ENCODE results near the gene TANC1.
A peak's percentile ranks its signal among the peaks of the same experiment; 100 is the strongest.

Gene TANC1

DNA sequence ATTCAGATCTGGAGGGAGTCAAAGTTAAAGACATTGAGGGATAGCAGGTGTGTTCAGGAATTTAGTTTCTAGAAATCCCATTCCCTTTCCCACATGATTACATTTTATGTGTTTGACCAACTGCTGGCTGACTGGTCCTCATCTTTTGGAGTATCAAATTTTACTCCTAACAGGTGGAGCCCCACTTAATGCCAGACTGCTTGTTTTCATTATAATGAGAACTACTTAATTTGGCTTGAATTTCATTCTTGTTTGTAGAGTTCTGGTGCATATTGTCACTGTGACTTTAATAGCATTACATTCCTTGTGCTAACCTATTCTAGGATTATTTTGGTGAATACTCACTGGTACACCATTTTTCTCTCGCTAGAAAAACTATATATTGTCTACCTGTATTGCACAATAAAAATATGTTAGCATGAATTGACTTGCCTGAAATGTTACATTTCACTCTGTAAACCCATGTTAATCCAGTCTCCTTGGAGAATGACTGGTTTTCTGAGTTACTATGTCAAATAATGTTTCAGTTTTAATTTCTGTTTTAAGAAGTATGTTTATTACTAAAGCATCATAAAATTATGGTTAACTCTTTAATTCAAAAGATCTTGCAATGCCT, 98.2 kb downstream of the TANC1 start:
- no peak for DNase-seq

DNA sequence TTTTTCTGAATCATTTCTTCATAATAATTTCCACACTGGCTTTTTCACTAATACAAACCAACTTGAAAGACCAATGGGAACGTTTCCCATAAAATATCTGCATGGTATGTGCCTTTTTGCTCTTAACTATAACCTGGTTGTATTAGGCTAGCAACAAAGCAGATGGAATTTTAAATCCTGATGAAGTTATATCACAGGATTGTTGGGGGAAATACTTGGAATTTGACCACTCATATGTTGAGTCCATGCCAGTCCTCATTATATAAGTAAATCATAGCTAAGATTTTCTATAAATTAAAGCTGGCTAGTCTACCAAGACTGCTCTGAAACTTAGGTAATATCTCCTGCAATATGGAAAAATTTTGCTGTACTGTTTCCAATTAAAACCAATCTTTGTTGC, 99.5 kb downstream of the TANC1 start:
- DNase-seq = no peak

DNA sequence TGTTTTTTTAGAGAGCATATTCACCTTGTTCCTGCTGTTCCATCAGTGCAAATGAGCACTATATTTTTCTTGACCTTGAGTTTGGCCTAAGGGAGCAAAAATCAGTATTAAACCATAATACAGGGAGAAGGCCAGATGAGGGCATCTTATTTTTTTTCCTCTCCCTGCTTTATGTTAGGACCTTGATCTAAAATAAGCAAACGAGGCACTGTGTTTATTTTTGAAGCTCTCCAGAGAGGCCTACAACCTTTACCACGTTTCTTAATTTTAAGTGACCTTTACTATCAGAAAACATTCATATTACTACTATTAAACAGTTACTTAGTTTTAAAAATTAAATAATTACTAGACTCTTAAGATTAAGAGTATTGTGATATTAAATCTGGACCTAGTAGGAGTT, 100.8 kb downstream of the TANC1 start:
- DNase-seq = no peak

DNA sequence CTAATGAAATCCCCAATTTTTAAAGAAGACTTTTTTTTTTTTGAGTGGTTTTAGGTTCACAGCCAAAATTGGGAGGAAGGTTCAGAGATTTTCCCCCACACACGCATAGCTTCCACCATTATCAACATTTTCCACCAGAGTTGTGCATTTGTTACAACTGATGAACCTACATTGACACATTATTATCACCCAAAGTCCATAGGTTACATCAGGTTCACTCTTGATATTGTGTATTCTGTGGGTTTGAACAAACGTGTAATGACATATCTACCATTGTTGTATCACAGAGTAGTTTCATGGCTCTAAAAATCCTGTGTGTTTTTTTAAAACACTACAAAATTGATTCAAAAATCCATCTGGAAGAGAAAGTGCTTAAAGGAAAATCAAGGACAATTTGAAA, 101.8 kb downstream of the TANC1 start:
- DNase-seq = no peak

DNA sequence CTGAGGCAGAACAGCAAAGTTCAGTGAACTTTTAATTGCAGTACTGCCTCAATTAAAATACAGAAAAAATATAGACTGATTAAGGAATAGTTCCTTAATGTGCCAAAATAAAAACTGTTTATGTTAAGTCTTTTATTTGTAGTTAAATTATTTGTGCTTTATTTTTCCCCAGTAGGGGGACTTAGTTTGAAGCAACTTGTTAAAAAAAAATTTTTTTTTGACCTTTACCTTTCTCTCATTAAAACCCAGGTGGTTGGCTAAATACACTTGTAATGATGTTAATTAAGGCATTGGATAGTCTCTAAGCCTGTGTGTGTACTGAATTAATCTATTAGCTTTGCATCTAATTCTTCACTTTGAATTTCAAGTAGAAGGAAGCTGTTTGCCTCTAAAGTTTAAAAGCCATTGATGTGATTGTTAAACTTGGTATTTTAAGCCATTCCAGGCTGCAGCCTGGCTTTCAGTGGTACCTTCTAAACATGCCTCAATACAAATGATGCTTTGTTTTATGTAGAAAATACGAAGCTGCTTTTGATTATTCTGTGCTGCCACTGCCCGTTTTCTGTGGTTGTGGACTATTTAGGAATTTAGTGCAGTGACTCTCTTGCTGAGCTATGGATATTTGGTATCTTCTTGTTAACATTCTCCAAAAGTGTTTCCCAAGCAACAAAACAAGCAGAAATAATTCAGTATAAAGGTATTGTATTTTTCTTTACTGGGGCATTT, 102.9 kb downstream of the TANC1 start:
- no peak for DNase-seq

DNA sequence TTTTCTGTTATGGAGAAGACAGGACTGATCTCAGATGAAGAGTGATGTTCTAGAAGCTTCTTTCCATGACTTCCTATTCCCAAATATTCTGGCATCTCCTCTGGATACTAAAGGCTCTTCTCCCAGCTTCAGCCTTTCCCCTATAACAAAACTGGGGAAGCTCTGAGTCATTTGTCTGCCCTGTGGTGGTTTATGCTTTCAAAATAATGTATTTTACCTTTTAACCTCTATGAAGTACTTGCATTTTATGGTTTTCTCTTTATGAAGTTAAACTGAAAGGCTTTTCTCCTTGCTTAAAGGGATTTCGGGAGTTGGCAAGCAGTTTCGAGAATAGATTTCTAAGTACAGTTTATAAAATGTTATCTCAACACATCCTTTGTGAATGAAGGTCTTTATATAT, 104.4 kb downstream of the TANC1 start:
- no peak for DNase-seq

DNA sequence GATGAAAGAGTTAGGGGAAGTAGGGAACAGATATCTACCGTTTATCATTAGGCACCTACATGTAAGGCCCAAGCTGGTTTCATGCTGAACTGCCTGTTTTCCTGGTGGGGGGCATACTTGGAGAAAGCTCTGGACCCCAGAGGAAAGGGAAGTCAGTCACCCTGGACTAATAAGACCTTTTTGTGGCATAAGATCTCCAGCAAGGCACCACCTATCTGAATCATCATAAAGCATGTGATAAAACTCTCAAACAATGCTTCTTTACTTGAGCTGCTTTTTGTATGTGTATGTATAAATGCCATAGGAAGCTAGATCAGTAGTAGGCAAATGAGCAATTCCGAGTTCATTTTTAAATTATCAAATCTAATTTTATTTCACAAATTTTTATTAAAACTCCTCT, 104.8 kb downstream of the TANC1 start:
- DNase-seq = no peak

DNA sequence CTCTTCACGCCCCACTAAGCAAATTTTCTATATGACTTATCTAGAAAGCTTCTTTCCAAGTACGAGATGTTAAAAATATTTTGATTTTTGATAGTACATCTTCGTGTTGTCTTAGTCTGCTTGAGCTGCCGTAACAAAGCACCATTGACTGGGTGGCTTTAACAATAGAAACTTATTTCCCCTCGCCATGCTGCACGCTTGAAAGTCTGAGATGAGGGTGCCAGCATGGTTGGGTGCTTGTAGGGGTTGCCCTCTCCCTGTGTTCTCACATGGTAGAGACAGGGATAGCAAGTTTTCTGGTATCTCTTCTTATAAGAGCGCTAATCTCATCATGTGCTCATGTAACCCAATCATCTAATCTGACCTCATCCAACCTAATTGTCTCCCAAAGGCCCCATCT, 106.2 kb downstream of the TANC1 start:
- no peak for DNase-seq

DNA sequence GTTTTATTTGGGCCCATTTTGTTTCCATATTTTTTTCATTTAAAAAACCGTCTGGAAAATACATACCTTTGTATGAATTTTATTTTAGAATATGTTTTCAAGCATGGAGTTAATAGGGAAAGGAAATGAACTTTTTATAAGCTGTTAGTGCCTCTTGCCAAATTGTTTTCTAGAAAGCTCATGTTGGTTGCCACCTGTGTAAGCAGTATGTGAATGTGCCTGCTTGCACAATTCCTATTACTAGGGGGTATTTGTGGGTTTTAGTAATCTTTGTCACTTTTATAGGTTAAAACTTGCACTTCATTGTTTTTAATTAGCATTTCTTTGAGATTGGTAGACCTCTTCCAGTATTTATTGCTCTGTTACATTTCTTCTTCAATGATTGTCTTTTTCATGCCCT, 107.3 kb downstream of the TANC1 start:
- no peak for DNase-seq

DNA sequence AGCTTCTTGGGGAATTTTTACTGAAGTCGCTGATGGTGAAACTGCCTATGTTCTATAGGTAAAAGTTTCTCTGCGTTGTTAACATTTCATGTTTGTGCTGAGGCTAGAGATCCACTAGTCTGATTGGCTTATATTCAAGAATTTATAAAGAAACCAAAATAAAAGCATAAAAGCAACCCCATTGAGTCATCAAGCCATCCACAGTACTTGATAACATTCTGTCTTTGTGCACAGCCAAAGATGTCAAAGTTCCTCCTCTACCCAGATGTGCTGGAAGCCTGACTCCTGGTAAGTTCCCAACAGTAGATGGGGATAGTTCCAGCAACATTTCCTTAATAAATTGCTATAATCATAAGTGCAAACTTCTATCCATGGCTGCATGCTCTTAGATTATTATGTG, 107.8 kb downstream of the TANC1 start:
- DNase-seq = no peak

DNA sequence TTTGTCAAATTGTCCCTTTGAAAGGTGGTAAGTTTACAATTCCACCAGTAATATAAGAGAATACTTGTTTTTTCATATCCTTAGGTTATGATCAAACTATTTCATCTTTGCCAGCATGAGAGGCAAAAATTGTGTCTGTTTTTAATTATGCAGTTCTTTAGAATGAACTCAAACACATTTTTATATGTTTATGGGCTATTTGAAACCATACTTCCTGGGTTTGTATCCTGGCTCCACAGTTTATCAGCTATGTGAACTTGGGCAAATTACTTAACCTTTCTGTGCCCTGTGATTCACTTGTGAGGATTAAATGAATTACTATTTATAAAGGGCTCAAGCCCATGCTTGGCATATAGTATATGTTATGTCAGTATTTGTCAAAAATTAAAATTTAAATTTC, 109.4 kb downstream of the TANC1 start:
- no peak for DNase-seq

DNA sequence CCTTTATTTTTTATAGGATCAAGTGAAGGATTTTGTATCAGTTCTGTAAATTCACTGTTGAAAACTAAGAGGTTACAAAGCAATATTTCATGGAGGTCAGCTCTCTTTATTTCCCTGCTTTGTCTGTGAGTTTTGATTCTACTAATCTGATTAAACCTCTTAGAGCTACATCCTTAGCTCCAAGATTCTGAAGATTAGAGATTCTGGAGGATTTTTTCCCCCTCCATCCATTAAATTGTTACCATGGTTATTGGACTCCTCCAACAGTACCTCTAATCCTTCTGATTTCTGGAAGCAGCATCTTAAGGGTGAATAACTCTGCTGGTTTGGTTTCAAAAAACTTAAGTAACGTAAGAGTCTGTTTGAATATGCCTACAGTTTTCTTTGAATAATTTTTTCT, 110.0 kb downstream of the TANC1 start:
- no peak for DNase-seq

DNA sequence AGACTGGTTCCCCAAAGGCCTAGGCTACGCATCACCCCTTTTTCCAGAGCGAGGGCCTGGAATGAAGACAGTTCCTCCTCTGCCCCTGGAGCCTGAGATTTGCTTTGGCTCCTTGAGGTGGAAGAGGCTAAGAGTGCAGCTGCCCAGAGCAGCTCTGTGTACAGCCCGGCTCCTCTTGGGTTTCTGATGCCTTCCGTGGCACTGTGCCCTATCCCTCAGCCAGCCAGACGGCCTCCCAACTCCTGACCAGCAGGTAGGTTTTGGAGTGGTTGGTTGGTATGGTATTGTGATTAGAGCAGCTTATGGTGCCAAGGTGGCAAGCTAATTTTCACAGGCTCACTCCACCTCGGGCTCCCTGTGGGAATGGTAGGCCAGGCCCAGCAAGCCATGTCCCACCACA, 112.2 kb downstream of the TANC1 start:
- no peak for DNase-seq

DNA sequence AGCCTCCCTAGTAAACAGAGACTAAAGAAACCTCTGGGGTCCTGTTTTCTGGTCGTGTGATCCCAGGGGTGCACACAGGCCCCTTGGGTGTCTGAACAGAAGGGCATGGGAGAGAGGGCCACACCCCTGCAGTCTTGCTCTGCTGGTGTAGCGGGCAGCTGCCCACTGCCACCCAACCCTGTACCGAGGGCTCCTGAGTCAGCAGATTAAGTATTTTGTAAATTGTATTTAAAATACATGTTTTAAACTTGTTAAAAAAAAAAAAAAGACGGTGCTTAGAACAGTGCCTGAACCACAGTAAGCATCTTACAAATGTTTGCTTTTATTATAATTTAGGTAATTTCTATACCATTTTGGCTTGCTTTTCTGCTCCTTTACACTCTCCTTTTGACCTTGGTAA, 113.7 kb downstream of the TANC1 start:
- DNase-seq = no peak

DNA sequence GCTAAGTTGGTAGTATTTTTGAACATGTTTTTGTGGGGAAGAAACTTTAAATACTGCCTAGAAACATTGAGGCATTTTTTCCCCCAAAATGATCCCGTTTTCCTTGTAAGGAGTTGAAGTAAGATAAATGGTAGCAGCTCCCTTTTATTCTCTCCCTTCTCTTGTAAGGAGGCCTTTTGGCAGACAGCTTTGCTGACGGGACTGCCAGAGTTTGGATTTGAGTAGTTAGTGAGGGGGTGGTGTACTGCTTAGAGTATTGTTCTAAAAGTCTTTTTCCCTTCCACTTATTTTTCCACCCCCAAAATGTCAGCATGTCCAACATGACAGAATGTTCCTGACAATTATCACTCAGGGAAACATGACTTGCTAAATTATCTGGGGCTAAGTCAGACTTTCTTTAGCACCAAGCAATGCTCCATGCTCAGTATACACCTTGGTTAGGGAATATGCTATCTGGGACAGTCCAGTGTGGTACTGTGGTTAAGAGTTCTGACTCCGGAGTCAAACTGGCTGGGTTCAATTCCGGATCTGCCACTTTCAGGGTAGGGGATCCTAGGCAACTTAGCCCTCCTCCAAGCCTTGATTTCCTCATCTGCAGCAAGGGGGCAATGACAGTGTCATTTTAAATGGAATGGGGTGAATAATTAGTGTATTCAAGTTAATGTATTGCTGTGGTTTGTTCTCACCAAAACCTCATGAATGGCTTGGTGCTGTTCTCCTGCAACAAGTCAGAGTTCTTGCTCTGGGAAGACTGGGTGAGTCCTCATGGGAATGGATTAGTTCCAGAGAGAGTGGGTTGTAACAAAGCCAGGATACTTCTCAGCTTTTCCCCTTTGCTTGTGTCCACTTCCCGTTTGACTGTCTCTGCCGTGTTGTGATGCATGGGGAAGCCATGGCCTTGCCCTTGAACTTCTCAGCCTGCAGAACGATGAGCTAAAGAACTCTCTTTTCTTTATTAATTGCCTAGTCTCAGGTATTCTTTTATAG, 116.2 kb downstream of the TANC1 start:
- no peak for DNase-seq

DNA sequence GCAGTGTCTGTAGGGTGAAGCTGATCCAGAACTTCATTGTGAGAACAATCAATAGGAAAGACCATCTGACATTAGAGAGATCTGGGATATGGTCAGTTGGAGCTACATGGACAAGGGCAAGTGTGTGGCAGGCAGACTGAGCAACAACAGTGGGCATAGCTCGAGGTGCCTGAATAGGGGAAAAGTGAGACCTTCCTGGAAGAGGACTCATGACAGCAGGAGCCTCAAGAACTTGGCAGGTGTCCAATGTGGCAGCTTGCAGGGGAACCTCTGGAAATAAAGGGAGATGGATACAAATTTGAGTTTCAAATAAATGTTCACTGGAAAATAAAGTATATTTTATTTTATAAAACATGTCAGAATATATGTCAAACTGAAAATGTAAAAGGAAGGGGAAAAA, 117.9 kb downstream of the TANC1 start:
- no peak for DNase-seq

DNA sequence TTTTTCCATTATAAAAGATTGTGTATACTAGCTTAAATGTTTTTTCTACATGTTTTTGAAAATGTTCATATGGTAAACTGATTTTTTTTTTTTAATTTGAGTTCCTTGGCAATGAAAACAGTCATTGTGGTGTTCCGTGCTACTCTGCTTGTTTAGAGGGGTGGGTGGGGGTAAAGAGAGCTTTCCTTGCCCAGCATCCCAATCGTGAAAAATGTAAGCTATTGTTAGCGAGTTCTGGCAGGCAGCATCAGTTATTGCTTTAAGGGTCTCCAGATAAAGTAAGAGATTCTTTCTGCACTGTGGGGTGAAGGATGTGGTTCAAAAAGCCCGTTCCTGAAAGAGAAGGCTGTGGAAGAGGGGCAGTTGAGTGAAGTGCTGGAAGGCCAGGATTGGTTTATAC, 118.4 kb downstream of the TANC1 start:
- DNase-seq = no peak

DNA sequence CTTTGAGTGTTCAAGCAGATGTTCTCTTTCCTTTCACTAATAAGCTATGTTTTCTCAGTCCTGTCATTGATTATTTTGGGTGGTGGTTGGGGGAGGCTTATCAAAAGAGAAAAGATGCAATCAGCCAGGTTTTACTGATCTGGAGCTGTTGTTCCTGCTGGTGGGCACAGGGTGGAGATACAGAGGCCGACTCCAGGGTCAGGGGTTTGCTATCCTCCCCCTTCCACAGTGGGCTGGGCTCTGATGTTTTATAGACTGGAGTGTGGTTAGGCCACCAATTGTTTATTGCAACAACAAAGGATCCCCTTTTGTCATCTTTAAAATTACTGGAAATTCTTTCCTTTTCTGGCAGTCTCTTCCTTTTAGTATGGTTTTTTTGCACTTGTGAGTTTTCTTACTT, 120.5 kb downstream of the TANC1 start:
- no peak for DNase-seq

DNA sequence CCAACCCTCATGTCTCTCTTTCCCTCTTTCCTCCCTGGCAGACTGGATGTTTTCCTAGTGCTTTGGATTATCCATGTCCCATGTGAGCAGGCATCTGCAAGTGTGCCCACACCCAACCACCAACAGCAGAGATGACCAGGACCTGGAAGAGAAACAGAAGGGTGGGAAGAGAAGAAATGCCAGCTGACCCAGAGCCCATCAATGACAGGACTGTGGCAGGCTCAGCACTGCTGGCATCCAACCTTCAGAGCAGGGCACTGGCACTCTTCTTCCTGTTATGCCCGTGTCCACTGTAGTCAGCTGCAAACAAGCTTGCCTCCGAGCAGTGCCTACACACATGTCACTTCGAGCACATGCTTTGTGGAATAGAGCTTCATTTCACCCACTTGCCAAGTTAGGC, 121.1 kb downstream of the TANC1 start:
- no peak for DNase-seq

DNA sequence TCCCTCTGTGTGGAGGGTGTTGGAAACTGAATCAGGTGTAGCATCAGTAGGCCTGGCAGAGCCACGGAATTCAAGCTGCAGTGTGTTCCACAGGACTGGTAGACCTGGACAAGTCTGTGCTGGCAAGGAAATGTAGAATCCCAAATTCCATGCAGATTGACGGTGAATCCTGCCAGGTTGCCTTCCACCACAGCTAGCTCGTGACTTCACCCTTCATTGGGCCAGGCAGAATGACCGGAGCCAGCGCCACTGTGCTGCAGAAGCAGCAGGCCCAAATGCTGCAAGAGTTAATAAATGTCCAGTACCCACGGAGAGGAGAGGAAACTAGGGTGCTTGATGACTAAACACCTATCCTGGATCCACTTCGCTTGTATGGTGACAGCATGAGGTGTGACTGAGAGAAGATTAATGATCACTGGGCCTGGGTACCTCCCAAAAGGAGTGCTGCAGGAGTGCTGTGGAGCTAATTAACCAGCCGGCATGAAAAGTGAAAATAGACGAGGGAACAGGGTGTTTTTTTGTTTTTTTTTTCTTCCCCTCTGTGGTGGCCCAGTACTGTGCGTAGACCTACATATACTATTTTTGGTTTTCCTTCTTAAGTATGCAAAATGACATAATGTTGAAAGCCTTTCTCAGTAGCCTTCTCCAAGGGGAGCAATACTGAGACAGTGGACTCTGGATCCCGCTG, 122.2 kb downstream of the TANC1 start:
- DNase-seq = no peak

DNA sequence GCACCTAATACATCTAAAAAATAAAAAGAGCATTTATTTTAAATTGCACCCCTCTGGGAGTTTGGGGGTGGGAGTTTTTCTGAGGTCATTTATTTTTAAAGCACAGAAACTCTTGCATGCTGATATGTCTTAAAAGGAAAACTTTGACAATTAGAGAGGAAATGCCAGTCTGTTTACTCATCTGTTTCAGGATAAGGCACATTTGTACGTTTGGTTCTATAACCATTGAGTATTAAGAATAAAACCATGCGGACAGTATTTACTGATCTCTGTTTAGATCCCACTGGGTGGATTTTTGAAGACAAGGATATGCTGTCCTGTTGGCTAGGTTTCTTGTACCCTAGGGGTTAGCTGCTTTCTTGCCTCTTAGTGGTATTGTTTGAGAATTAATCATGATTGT, 122.9 kb downstream of the TANC1 start:
- no peak for DNase-seq

DNA sequence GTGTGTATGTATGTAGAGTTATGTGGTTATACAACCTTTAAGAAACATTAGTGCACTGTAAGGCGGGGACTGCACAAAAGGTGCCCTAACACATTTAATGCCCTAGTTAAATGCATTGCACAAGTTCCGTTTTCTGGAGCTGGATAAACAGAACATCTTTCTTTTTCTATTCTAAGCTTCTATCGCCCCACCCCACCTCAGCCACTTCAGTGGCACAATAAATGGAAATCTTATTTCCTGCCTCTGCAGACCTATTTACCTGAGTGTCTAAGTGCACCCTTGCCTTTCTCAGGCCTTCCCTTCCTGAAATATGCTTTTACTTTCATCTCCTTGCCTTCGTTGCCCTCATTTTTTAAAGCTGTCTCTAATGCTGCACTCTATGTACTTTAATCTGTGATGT, 123.5 kb downstream of the TANC1 start:
- DNase-seq = peak; percentile 32

DNA sequence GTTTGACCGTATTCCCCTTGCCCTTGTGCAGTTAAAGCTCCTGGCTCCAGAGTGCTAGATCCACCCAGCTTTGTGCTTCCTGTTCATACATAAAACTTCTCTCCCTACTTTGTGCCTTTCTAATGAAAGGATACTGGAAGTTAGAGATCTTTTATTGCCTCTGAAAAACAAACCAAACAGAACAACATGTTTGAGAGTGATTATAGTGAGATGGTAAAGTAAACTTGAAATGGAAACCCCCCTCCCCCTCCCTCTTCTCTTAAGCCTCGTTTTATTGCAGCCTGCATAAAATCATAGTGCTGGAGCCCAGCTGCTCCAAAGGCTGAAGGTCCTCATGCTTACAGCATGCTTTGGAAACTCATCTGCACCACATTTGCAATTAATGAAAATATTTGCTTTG, 125.1 kb downstream of the TANC1 start:
- DNase-seq = no peak

All from CD4-positive, alpha-beta T cell treated with Interleukin-21 for 1 hour (primary cell).